Germinal center (tissue), 1 donor: Measurements from ENCODE around the gene EXOC4.

ENCODE experiments used
- DNase-seq: peaks from one replicate; pipeline ENCODE4 v3.0.0; 2012; ENCODE audit warnings: mixed read lengths, low spot score

Gene EXOC4

GRCh38 chr7:133706016-133706415 lies 453.1 kb downstream of the EXOC4 start:
- no peak for DNase-seq

- no peak for DNase-seq
These were observed 456.4 kb downstream of the EXOC4 start for GRCh38 chr7:133709036-133709880.

DNA sequence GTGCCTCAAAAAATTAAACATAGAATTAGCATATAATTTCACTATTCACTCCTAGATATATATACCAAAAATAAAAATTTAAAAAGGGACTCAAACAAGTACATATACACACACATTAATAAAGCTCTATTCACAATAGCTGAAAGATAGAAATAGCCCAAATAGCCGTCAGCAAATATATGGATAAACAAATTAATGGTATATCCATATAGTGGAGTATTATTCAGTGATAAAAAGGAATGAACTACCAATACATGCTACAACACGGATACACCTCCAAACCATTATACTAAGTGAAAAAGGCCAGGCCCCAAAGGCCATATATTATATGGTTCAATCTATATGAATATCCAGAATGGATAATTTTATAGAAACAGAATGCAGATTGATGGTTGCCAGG lies 459.7 kb downstream of the EXOC4 start:
- no peak for DNase-seq

DNA sequence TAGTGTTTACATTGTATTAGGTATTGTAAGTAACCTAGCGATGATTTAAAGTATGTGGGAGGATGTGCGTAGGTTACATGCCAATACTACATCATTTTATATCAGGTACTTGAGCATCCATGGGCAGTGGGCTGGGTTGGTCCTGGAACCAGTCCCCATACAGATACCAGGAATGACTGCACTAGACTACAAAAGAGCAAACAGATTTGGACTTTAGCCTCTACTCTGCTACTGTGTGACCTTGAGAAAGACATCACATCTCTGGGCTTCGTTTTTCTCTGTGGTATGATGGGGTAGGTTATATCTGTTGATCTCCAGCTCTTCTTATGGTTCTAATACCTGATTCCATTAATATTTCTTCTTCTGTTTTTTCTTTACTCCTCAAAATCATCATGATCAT lies 461.8 kb downstream of the EXOC4 start:
- no peak for DNase-seq

DNA sequence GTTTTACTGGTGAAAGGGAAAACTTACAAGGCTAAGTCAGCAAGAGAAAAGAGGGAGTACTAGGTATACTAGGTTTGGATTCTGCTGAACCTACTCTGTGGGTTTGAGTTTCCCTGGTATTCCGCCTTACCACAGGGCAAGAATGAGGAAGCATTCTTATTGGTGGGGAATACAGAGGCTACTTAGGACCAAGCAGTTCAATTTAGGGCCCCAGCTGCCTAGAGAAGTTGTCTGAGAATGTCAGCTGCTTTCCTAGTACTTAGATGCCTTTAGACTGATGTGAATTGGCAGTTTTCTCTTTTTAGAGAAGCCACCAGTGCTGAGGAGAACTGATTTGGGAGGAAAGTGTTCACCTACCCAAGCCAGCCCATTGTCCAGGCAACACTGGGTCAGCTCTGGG lies 465.3 kb downstream of the EXOC4 start:
- no peak for DNase-seq

- DNase-seq, result no peak
These were observed 470.2 kb downstream of the EXOC4 start for GRCh38 chr7:133723044-133723443.

DNA sequence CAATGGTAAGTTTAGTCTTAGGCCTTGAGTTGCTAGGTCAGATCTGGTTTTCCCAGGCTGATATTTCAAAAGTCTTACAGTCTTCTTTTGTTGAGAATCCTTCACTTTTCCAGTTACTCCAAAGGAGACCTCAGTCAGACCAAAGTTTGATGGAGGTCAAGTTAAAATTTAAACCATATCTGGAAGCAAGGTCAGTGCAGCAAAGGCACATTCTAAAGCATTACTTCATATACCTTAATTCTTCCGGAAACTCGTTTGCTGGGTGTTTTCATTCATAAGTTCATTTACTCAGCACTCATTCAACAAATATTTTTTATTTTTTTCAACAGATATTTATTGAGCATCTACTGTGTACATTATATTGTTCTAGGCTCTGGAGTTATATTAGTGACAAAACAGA lies 471.3 kb downstream of the EXOC4 start:
- DNase-seq, result no peak

- no peak for DNase-seq
These were observed 471.8 kb downstream of the EXOC4 start for GRCh38 chr7:133724694-133725093.

DNA sequence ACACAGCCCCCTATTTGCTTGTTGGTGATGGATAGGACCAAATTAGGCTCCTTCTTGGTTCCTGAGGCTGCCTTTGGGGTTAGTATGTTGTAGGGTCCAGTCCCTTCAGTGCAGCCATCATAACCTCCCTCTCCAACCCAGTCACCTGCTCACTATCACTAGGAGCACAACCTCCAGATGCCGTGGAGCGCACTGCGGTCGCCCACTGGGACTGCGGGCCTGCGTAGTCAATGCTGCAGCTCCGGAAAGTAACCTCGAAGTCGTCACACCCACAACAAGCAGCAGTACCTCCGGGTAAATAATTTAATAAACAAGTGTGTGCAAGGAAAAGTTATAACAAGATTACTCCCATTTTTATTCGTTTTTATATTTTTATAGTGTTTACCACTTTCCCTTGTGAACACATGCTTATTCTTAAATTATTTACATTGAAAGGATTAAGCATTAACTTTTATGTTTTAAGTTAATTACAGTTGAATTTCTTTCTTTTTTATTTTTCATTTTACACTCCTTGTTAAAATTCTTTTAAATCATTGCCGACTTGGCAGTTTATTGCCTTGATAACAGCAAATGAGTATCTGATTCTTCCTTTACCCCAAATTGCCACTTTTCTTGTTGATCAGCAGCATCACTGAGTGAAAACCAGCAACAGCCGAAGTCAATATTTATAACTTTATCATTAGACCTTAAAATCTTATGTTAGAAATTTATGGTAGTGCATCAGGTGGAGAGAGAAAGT lies 474.8 kb downstream of the EXOC4 start:
- DNase-seq, result no peak

DNA sequence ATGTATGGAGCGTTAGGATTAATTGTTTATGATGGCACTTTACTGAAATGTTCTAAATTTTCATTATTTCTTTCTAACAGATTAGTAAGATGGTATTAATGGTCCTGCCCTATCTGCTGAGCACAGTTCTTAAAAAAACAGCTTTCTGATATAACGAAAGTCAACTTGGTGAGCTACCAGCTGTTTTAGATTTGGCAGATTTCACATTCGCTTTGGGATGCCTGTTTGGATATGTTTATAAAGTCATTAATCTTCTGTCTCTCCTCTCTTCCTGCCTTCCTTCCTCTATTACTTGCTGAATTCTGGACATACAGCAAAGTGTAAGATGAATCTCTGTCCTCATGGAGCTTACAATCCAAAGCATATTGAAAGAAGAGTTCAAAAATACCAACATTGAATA lies 477.5 kb downstream of the EXOC4 start:
- no peak for DNase-seq

DNA sequence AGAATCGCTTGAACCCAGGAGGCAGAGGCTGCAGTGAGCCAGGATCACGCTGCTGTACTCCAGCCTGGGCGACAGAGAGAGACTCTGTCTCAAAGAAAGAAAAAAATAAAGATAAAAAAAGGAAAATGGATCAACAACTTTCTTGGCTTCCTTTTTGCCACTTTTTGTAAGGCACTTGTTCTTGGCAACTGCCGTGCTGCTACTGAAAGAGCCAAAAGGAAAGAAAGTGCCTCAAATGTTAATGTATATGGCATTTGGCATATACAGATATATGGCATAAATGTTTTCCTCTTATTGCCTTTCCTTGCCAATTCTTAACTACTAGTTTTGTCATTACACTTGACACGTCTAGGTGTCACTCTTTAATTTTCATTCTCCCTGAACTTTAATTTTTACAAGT lies 480.5 kb downstream of the EXOC4 start:
- DNase-seq, result no peak

DNA sequence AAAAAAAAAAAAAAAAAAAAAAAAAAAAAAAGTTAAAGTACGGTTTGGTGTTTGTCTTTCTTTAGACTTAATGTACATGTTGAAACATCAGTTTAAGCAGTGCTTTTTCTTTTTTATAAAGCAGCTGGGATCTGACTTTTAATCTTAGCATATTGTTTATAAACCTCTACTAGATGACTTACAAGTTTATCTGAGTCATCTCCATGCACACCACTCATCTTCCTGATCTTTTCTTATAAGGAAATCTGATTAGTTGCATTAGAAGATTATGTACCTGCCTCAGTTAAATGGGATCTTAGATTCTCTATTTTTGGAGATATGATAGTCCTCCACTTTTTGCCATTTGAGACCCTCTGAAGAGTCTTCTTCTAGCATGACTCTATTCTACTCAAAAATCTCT lies 482.3 kb downstream of the EXOC4 start:
- no peak for DNase-seq

- no peak for DNase-seq
These were observed 486.9 kb downstream of the EXOC4 start for GRCh38 chr7:133739817-133740216.

- DNase-seq, result no peak
These were observed 488.2 kb downstream of the EXOC4 start for GRCh38 chr7:133741078-133741477.

GRCh38 chr7:133741703-133742102 lies 488.8 kb downstream of the EXOC4 start:
- no peak for DNase-seq

DNA sequence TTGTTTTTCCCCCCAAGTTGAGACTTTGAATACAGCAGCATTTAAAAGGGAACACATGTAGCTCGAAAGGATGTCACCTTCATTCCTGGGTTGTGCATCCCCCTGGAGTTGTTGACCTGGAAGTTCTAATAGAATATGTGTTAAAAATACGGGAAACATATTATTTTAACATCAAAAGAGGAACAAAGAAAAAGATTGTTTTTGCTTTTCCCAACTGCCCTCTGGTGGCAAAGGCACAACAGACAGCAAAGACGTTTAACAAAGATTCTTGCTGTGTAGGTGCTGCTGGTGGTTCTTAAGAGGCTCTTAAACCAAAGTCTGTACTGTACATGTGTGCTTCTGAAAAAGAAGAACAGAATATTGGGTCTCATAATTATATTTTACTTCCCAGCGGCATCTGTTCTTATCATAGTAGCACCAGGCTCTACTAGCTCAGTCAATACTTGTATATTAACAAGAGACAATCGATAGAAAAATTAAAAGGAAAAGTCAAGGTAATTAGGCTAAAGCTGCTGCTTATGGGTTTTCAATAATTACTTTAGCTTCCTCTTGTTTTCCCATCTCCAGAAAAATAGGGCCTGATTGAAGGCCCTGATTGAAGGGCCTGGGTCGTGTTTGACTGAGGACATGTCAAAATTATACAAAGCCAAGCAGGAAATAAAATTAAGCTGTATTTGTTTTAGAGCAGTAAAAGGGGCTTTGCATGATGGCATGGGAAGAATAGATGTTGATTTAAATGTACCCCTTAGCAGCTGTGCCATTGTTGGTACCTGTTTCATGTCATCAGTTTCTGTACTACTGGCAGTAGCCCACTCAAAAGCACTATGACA lies 490.0 kb downstream of the EXOC4 start:
- DNase-seq, result peak; percentile 3

- DNase-seq, result no peak
These were observed 491.6 kb downstream of the EXOC4 start for GRCh38 chr7:133744451-133744850.

- no peak for DNase-seq
These were observed 493.4 kb downstream of the EXOC4 start for GRCh38 chr7:133746305-133746704.

DNA sequence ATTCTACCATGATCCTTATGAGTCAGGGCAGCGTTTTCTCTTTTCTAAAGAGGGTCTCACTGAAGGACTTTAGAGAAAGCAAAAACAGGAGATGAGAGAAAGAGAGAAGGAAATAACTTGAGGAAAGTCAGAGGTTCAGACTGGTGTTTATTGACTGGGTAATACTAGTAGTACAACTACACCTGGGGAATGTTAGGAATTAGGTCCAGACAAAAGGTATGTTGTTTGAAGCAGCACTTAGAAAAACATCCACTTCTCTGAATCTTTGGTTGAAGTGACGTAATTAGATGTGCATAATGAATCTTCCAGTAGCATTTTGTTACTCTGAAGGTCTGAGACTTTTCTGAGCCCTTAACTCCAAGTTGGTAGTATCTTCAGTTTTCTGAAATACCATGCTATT lies 494.0 kb downstream of the EXOC4 start:
- no peak for DNase-seq

DNA sequence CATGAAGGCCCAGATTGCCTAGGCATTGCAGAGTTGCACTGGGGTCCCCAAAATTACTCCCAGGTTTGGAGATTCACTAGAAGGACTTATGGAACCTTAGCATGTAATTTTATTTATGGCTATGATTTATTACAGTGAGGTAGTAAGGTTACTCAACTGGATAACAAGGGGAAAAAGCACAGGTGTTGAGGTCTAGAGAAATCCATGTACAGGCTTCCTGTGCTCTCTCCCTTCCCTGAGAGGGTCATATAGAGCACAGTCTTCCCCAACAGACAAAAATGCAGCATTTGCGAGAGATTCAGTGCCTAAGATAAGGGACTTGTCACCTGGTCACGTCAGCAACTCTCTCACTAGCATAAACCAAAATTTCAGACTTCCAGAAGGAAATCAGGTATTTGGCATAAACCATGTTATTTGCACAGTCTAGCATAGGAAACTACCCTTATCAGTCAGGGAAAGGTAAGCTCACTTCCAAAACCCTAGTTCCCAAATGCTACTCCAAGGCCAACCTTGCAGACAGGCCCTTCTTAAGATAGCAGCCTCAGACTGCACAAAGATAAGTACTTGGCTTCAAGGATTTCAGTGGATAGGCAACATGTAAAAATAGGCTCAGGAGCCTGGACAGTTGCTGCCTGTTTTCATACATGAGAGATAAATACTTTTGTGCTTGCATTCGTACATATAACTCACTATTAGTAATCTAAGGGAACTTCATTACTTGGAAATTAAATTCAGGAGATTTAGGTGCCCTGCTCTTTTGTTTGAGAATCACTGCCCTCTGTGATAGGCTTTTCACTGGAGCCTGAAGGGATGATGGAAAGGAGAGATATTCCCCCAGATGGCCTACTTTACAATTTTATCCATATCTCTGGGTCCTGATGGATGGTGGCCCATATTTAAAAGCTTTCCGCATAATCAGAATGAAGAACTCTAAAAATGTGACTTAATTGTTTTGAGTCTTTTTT lies 495.8 kb downstream of the EXOC4 start:
- no peak for DNase-seq

GRCh38 chr7:133750287-133750686 lies 497.4 kb downstream of the EXOC4 start:
- DNase-seq, result no peak
